T-helper 1 cell treated with Interleukin-12 subunit alpha and Interleukin-12 subunit beta and Interleukin-4 antibody, amounts not matched to agents 30 μg/mL and 1 μg/mL, for 36 hours (primary cell): ENCODE measurements around the gene ATG2B.
"Not testable (repeated sequence)": the region's sequence is repeated elsewhere in the genome, so short reads cannot be mapped to it uniquely, and the experiment has no call there.

ENCODE experiments used
- H3K27ac Mint-ChIP-seq: one replicate; pipeline ENCODE4 v1.8.0; 2021; ENCODE audit warnings: mild to moderate bottlenecking, mixed read lengths
- H3K27me3 Mint-ChIP-seq: one replicate; pipeline ENCODE4 v1.8.0; 2021; ENCODE audit warnings: low read depth, mixed read lengths
- H3K36me3 Mint-ChIP-seq: one replicate; pipeline ENCODE4 v1.8.0; 2021; ENCODE audit warnings: low read depth, mixed read lengths
- H3K4me1 Mint-ChIP-seq: one replicate; pipeline ENCODE4 v1.8.0; 2021; ENCODE audit warnings: low read depth, mixed read lengths
- H3K4me3 Mint-ChIP-seq: one replicate; pipeline ENCODE4 v1.8.0; 2021; ENCODE audit warnings: mild to moderate bottlenecking, moderate library complexity, mixed read lengths
- H3K9me3 Mint-ChIP-seq: one replicate; pipeline ENCODE4 v1.8.0; 2021; ENCODE audit warnings: mixed read lengths

The ATG2B gene

GRCh38 chr14:96362071-96362964 is 823 bp downstream of the ATG2B start:
- Mint-ChIP-seq H3K4me1 (peaks cover 41% of the 10 kb centered on the region), H3K36me3 (peaks cover 9% of the 10 kb centered on the region), H3K4me3 (peak overlapping the region; percentile 86), H3K9me3 (no peaks in the 10 kb centered on the region), H3K27me3 (no peaks in the 10 kb centered on the region), H3K27ac (peak overlapping the region; percentile 85)

DNA sequence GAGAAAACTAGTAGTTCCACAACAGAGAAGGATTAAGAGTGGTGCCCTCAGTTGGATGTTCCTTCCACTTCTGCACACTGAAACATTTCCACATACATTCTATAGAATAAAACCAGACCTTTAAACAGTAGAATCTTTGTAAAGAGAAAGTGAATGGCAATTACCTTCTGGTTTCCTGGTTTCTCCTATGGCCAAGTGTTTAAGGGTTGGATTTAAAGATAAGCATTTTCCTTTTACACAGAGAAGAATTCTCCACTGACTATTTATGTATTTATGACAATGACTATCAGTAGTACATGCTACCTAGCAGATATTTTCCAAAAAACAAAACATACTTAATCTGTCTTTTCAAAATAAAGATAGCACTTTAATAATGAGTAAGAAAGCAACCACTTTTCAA is 3.2 kb downstream of the ATG2B start:
- peaks cover 11% of the 10 kb centered on the region for H3K36me3 Mint-ChIP-seq
- H3K4me3 Mint-ChIP-seq, result no peak overlapping the region
- H3K27me3 Mint-ChIP-seq, result no peaks in the 10 kb centered on the region
- H3K4me1 Mint-ChIP-seq, result peaks cover 39% of the 10 kb centered on the region
- H3K27ac Mint-ChIP-seq, result no peak overlapping the region
- no peaks in the 10 kb centered on the region for H3K9me3 Mint-ChIP-seq

DNA sequence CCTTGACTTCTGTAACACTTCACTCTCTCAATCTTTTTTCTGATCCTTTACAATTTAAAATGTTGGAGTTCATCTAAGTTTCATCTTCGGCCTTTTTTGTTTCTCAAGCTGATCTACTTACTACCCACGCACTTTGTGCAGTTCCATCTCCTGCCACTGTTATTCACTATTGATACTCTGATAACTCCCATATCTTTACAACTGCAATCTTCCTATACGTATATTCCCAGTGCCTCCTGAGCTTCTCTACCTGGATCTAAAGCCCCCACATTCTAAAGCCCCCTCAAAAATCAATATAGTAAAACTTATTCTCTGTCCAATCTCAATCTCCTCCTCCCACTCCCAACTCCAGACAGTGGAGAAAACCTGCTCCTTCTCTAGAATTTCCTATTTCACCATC is 5.9 kb downstream of the ATG2B start:
- H3K27ac Mint-ChIP-seq, result no peak overlapping the region
- H3K4me3 Mint-ChIP-seq, result no peak overlapping the region
- peaks cover 30% of the 10 kb centered on the region for H3K4me1 Mint-ChIP-seq

DNA sequence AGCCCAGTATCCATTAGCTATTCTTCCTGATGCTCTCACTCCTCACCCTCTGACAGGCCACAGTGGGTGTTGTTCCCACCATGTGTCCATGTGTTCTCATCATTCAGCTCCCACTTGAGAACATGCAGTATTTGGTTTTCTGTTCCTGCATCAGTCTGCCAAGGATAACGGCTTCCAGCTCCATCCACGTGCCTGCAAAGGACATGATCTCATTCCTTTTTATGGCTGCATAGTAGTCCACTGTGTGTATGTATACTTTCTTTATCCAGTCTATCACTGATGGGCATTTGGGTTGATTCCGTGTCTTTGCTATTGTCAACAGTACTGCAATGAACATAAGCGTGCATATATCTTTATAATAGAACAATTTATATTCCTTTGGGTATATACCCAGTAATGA is 8.9 kb downstream of the ATG2B start:
- Mint-ChIP-seq H3K4me3 (no peak overlapping the region), H3K27me3 (no peaks in the 10 kb centered on the region), H3K9me3 (no peaks in the 10 kb centered on the region), H3K4me1 (peaks cover 10% of the 10 kb centered on the region), H3K27ac (no peak overlapping the region), H3K36me3 (peaks cover 10% of the 10 kb centered on the region)

More for the DNA sequence above, 5.9 kb downstream of the ATG2B start:
- no peaks in the 10 kb centered on the region for H3K9me3 Mint-ChIP-seq
- peaks cover 12% of the 10 kb centered on the region for H3K36me3 Mint-ChIP-seq
- H3K27me3 Mint-ChIP-seq, result no peaks in the 10 kb centered on the region

DNA sequence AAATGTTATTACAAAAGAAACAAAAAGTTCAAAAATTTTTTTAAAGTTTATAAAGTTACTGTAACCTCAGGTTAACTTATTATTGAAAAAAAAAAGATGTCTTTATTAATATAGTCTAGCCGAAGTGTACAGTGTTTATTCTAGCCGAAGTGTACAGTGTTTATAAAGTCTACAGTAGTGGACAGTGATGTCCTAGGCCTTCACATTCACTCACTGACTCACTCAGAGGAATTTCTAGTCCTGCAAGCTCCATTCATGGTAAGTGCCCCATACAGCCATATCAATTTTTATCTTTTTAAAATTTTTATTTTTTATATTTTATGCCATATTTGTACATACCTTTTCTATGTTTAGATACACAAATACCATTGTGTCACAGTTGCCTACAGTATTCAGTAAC is 10.4 kb downstream of the ATG2B start:
- no peaks in the 10 kb centered on the region for H3K27me3 Mint-ChIP-seq
- H3K27ac Mint-ChIP-seq, result no peak overlapping the region
- peaks cover 3% of the 10 kb centered on the region for H3K9me3 Mint-ChIP-seq
- H3K4me1 Mint-ChIP-seq, result peaks cover 10% of the 10 kb centered on the region
- no peak overlapping the region for H3K4me3 Mint-ChIP-seq
- H3K36me3 Mint-ChIP-seq, result peaks cover 11% of the 10 kb centered on the region

DNA sequence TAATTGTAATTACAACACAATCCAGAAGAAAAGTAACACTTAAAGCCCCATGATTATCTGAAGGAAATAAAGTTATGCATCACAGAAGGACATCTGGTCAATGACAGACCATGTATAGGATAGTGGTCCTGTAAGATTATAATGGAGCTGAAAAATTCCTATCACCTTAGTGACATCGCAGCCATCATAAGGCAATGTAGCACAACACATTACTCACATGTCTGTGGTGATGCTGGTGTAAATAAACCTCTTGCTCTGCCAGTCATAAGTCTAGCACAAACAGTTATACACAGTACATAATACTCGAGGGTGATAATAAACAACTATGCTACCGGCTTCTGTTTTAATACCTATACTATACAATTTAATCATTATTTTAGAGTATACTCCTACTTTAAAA is 11.2 kb downstream of the ATG2B start:
- Mint-ChIP-seq H3K27ac (no peak overlapping the region), H3K9me3 (peaks cover 4% of the 10 kb centered on the region), H3K4me3 (no peak overlapping the region)

GRCh38 chr14:96349286-96350075 is 13.7 kb downstream of the ATG2B start:
- no peak overlapping the region for H3K27ac Mint-ChIP-seq
- no peaks in the 10 kb centered on the region for H3K27me3 Mint-ChIP-seq
- H3K4me1 Mint-ChIP-seq, result peaks cover 3% of the 10 kb centered on the region
- peaks cover 3% of the 10 kb centered on the region for H3K36me3 Mint-ChIP-seq
- H3K4me3 Mint-ChIP-seq, result no peak overlapping the region
- peaks cover 4% of the 10 kb centered on the region for H3K9me3 Mint-ChIP-seq

More for the DNA sequence above, 11.2 kb downstream of the ATG2B start:
- Mint-ChIP-seq H3K27me3 (no peaks in the 10 kb centered on the region), H3K4me1 (peaks cover 8% of the 10 kb centered on the region), H3K36me3 (peaks cover 9% of the 10 kb centered on the region)

DNA sequence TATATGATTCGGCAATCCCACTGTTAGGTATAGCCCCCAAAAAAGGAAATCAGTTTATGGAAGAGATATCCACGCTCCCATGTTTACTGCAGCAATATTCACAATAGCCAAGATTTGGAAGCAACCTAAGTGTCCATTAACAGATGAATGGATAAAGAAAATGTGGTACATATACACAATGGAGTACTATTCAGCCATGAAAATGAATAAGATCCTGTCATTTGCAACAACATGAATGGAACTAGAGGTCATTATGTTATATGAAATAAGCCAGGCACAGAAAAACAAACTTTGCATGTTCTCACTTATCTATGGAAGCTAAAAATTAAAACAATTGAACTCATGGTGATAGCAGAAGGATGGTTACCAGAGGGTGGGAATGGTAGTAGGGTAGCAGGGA is 15.2 kb downstream of the ATG2B start:
- not testable (repeated sequence) for H3K36me3 Mint-ChIP-seq, H3K27me3 Mint-ChIP-seq, H3K27ac Mint-ChIP-seq, H3K4me1 Mint-ChIP-seq, H3K9me3 Mint-ChIP-seq, H3K4me3 Mint-ChIP-seq

GRCh38 chr14:96345669-96346068 is 17.5 kb downstream of the ATG2B start:
- Mint-ChIP-seq H3K4me1 (peaks cover 3% of the 10 kb centered on the region), H3K9me3 (peaks cover 4% of the 10 kb centered on the region), H3K36me3 (peaks cover 5% of the 10 kb centered on the region), H3K27ac (no peak overlapping the region), H3K27me3 (no peaks in the 10 kb centered on the region), H3K4me3 (no peak overlapping the region)

DNA sequence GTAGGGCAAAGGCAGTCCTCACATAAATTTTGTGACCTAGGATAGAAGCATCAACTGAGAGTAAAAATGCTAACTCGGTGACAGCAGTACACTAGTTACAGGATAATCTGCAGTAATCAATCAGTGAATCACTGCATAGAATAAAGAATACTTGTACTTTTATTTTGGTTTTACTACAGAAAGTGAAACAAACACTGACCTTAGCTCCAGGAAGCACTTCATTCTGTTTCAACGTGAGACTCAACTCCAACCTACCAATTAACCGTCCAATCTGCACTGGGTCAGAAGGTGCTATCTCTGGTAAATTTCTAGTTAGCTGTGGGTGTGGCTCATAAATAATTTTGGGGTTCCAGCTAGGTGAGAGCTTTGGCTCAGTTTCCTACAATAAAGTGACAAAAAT is 21.8 kb downstream of the ATG2B start:
- no peaks in the 10 kb centered on the region for H3K27me3 Mint-ChIP-seq
- peaks cover 19% of the 10 kb centered on the region for H3K36me3 Mint-ChIP-seq
- H3K9me3 Mint-ChIP-seq, result no peaks in the 10 kb centered on the region
- no peak overlapping the region for H3K27ac Mint-ChIP-seq
- no peaks in the 10 kb centered on the region for H3K4me1 Mint-ChIP-seq
- no peak overlapping the region for H3K4me3 Mint-ChIP-seq

GRCh38 chr14:96338551-96338950 is 24.6 kb downstream of the ATG2B start:
- Mint-ChIP-seq H3K27me3 (no peaks in the 10 kb centered on the region), H3K9me3 (no peaks in the 10 kb centered on the region), H3K4me1 (no peaks in the 10 kb centered on the region), H3K27ac (no peak overlapping the region), H3K36me3 (peaks cover 21% of the 10 kb centered on the region), H3K4me3 (no peak overlapping the region)

GRCh38 chr14:96324219-96324618 is 38.9 kb downstream of the ATG2B start:
- peaks cover 17% of the 10 kb centered on the region for H3K36me3 Mint-ChIP-seq
- H3K27me3 Mint-ChIP-seq, result no peaks in the 10 kb centered on the region
- peaks cover 3% of the 10 kb centered on the region for H3K4me1 Mint-ChIP-seq
- H3K9me3 Mint-ChIP-seq, result no peaks in the 10 kb centered on the region
- H3K4me3 Mint-ChIP-seq, result no peak overlapping the region
- H3K27ac Mint-ChIP-seq, result no peak overlapping the region

- no peaks in the 10 kb centered on the region for H3K9me3 Mint-ChIP-seq
- peaks cover 21% of the 10 kb centered on the region for H3K36me3 Mint-ChIP-seq
- no peaks in the 10 kb centered on the region for H3K27me3 Mint-ChIP-seq
- no peak overlapping the region for H3K27ac Mint-ChIP-seq
- no peak overlapping the region for H3K4me3 Mint-ChIP-seq
- peaks cover 3% of the 10 kb centered on the region for H3K4me1 Mint-ChIP-seq
Measured at GRCh38 chr14:96320605-96321004, 42.5 kb downstream of the ATG2B start.

DNA sequence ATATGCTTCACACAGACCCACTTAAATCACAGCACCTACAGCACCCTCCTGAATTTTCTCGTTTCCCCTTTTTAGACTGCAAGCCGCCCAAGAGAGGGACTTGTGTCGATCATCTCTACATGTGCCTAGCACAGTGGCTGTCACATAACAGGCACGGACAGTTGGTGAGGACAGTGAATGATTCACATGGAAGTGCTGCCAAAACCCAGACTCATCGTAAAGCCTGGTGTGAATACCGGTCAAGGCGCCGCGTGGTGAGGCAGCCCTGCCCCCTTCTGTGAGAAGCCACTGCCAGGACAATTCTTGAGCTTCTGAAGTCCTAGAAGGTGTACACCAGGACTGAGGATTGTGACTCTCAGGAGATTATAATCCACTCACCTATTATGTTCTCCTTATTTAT is 44.3 kb downstream of the ATG2B start:
- peaks cover 3% of the 10 kb centered on the region for H3K4me1 Mint-ChIP-seq
- H3K4me3 Mint-ChIP-seq, result no peak overlapping the region
- no peak overlapping the region for H3K27ac Mint-ChIP-seq
- H3K36me3 Mint-ChIP-seq, result peaks cover 18% of the 10 kb centered on the region
- no peaks in the 10 kb centered on the region for H3K9me3 Mint-ChIP-seq
- no peaks in the 10 kb centered on the region for H3K27me3 Mint-ChIP-seq

DNA sequence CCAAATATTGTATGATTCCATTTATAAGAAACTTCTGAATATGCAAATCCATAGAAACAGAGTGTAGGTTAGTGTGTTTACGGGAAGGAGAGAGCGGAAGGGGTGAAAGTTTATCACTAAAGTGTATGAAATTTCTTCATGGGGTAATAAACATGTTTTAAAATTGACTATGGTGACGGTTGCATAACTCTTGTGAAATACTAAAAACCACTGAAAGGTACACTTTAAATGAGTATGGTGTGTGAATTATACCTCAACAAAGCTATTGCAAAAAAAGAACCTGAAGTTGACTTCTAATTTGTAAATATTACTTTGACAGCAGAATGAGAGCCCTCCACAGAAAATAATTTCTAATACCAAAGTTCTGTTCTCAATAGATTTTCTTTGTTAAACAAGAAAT is 47.1 kb downstream of the ATG2B start:
- Mint-ChIP-seq H3K4me3 (no peak overlapping the region), H3K27ac (no peak overlapping the region), H3K36me3 (peaks cover 11% of the 10 kb centered on the region), H3K4me1 (peaks cover 3% of the 10 kb centered on the region), H3K9me3 (no peaks in the 10 kb centered on the region), H3K27me3 (no peaks in the 10 kb centered on the region)
